ENCODE data around the gene TEX22.

TEX22 gene

DNA sequence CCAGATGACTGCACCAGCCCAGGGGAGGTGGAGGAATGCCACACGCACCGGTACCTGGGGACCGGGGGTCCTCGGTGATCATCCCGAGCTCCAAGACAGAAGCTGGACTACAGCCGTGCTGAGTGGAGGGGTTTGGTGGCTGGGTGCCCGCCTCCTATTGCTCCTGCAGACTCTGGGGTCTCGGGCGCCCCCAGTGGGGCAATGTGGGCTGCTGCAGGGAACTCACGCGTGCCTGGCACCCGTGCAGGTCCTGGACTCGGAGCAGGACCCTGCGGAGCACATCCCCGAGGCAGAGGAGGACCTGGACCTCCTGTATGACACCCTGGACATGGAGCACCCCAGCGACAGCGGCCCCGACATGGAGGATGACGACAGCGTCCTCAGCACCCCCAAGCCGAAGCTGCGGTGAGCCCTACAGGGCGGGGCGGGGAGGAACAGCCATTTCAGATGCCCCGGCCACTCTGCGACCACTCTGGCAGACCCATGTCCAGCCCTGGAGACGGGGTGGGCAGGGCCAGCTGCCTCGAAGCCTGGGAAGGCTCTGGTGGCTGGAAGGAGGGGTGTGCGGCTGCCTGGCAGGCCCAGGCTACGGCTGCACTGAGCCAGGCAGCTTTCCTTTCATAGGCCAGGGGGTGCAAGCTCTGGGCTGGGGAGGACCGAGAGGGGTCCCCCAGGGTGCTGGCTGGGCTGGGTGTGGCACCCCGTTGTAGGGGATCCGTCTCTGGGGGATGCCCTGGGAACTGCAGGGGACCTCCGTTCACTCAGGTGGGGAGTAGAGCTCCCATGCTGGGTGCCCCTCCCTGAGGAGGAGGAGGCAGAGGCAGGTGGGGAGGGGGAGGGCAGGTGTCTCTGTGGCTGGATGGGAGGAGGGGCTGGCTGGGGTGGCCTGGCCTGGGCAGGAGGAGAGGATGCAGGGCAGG, 21.6 kb upstream of the TEX22 start:
- POLR2A ChIA-PET = no interaction called here
- CTCF ChIA-PET = interaction anchor here (0.8 kb wide), 1 partner anchor 109 kb away, joined by 3 read pairs; no protein-coding TSS in a partner anchor
- DNase-seq (ENCODE audit: extremely low spot score) = no peak
- TF ChIP-seq ELF4 (IDR thresholded peaks at IDR 0.05) (no peak), NFRKB (IDR thresholded peaks at IDR 0.05) (no peak), CTBP1 (IDR thresholded peaks at IDR 0.05; ENCODE audit: borderline replicate concordance) (no peak)

DNA sequence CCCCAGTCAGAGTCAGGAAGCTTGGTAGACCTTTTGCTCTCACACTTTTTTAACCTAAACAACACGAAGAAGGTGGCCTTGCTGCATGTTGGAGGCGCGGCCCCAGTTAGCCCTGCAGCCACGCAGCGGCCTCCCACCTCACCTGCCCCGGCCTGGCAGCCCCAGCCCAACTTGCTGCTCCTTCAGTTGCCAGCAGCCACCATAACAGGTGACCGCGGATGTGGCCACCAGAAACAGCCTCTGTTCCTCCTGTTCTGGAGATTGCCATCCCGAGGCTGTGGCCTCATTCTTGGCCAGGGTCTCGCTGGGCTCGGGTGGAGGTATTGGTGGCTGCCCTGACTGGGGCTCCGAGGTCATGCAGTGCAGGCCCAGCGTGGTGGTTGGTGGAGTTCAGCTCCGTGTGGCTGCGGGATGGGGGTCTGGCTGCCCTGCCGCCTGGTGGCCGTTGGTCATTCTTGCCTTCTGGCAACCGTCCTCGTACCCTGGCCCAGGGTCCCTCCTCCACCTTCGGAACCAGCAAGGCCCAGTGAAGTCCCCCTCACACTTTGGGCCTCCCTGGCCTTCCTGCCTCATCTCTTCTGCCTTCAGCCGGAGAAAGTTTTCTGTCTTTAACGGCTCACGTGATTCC, 20.7 kb upstream of the TEX22 start:
- CTCF ChIA-PET = no interaction called here
- no peak for DNase-seq (ENCODE audit: extremely low spot score)
- TF ChIP-seq, protein P1, sequence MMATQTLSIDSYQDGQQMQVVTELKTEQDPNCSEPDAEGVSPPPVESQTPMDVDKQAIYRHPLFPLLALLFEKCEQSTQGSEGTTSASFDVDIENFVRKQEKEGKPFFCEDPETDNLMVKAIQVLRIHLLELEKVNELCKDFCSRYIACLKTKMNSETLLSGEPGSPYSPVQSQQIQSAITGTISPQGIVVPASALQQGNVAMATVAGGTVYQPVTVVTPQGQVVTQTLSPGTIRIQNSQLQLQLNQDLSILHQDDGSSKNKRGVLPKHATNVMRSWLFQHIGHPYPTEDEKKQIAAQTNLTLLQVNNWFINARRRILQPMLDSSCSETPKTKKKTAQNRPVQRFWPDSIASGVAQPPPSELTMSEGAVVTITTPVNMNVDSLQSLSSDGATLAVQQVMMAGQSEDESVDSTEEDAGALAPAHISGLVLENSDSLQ (IDR thresholded peaks at IDR 0.05) = no peak
- TF ChIP-seq L3MBTL2 (conservative IDR thresholded peaks at IDR 0.05) (no peak), CTBP1 (IDR thresholded peaks at IDR 0.05; ENCODE audit: borderline replicate concordance) (no peak), FOXA1 (IDR thresholded peaks at IDR 0.05) (no peak), LEF1 (IDR thresholded peaks at IDR 0.05; ENCODE audit: borderline replicate concordance) (no peak), HDGF (IDR thresholded peaks at IDR 0.05; ENCODE audit: borderline replicate concordance) (no peak), ZNF384 (IDR thresholded peaks at IDR 0.05) (no peak), BHLHE40 (IDR thresholded peaks at IDR 0.05; ENCODE audit: borderline replicate concordance) (no peak), TARDBP (IDR thresholded peaks at IDR 0.05) (no peak), ELF4 (IDR thresholded peaks at IDR 0.05) (no peak), NFRKB (IDR thresholded peaks at IDR 0.05) (no peak), FOXM1 (IDR thresholded peaks at IDR 0.05; ENCODE audit: borderline replicate concordance) (no peak), SUZ12 (IDR thresholded peaks at IDR 0.05) (no peak), SP1 (IDR thresholded peaks at IDR 0.05) (no peak), ARNT (IDR thresholded peaks at IDR 0.05) (no peak), FOXK2 (IDR thresholded peaks at IDR 0.05) (no peak)
- POLR2A ChIA-PET = no interaction called here

DNA sequence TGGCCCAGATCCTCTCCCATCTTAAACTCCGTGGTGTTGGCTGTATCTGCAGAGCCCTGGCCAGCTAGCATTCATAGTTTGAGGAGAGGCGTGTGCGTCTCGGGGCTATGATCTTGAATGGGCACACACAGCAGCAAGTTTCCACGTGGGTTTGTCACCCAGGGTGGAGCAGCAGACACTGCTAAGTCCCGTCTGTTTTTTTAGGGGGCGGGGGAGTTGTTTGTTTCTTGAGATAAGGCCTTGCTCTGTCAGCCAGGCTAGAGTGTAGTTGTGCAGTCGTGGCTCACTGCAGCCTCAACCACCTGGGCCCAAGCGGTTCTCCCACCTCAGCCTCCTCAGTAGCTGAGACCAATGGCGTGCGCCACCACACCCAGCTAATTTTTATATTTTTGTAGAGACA, 20.1 kb upstream of the TEX22 start:
- no peak for DNase-seq (ENCODE audit: extremely low spot score)
- POLR2A ChIA-PET = no interaction called here
- CTCF ChIA-PET = no interaction called here
- TF ChIP-seq BHLHE40 (IDR thresholded peaks at IDR 0.05; ENCODE audit: borderline replicate concordance) (no peak), SP1 (IDR thresholded peaks at IDR 0.05) (no peak), FOXM1 (IDR thresholded peaks at IDR 0.05; ENCODE audit: borderline replicate concordance) (no peak), ARNT (IDR thresholded peaks at IDR 0.05) (no peak), TARDBP (IDR thresholded peaks at IDR 0.05) (no peak), FOXA1 (IDR thresholded peaks at IDR 0.05) (no peak), LEF1 (IDR thresholded peaks at IDR 0.05; ENCODE audit: borderline replicate concordance) (no peak), SUZ12 (IDR thresholded peaks at IDR 0.05) (no peak), ELF4 (IDR thresholded peaks at IDR 0.05) (no peak), L3MBTL2 (conservative IDR thresholded peaks at IDR 0.05) (no peak), FOXK2 (IDR thresholded peaks at IDR 0.05) (no peak)
- TF ChIP-seq, protein P1 (IDR thresholded peaks at IDR 0.05) = no peak

DNA sequence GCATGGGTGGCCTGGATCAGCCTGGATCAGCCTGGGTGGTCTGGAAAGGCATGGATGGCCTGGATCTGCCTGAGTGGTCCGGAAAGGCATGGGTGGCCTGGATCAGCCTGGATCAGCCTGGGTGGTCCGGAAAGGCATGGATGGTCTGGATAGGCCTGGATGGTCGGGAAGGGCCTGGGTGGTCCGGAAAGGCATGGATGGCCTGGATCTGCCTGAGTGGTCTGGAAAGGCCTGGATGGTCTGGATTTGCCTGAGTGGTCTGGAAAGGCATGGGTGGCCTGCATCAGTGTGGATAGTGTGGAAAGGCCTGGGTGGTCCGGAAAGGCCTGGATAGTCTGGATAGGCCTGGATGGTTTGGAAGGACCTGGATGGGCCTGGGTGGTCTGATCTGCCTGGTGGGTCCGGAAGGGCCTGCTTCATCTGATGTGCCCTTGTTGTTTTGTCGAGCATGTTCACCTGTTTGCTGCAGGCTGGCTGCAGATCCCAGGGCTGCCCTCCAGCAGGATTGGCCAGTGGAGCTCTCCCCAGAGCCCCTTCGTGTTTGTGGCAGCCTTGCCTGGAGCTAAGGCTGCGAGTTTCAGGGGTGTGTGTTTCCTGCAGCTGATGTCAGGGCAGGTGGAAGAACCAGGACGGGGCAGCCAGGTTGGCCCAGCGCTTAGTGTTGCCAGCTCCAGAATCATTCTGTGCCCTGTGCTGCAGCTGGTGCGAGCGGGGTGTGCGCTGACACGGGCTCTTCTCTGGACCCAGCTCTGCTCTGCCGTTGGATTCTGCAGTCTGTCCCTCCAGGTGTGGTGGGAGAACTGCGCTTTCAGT, 19.3 kb upstream of the TEX22 start:
- ChIA-PET POLR2A (no interaction called here), CTCF (interaction anchor here (1.1 kb wide), 1 partner anchor 16 kb away, joined by 4 read pairs; no protein-coding TSS in a partner anchor)
- no peak for DNase-seq (ENCODE audit: extremely low spot score)
- no peak for TF ChIP-seq TARDBP (IDR thresholded peaks at IDR 0.05)
- TF ChIP-seq LEF1 (IDR thresholded peaks at IDR 0.05; ENCODE audit: borderline replicate concordance) = no peak
- no peak for TF ChIP-seq FOXK2 (IDR thresholded peaks at IDR 0.05)
- no peak for TF ChIP-seq ELF4 (IDR thresholded peaks at IDR 0.05)
- TF ChIP-seq SUZ12 (IDR thresholded peaks at IDR 0.05) = no peak
- TF ChIP-seq BHLHE40 (IDR thresholded peaks at IDR 0.05; ENCODE audit: borderline replicate concordance) = no peak
- no peak for TF ChIP-seq HDGF (IDR thresholded peaks at IDR 0.05; ENCODE audit: borderline replicate concordance)
- no peak for TF ChIP-seq SP1 (IDR thresholded peaks at IDR 0.05)
- no peak for TF ChIP-seq CTBP1 (IDR thresholded peaks at IDR 0.05; ENCODE audit: borderline replicate concordance)
- TF ChIP-seq ARNT (IDR thresholded peaks at IDR 0.05) = no peak
- TF ChIP-seq, protein P1 (IDR thresholded peaks at IDR 0.05) = no peak
- TF ChIP-seq L3MBTL2 (conservative IDR thresholded peaks at IDR 0.05) = no peak
- TF ChIP-seq ZNF384 (IDR thresholded peaks at IDR 0.05) = no peak
- TF ChIP-seq FOXA1 (IDR thresholded peaks at IDR 0.05) = no peak
- no peak for TF ChIP-seq NFRKB (IDR thresholded peaks at IDR 0.05)

DNA sequence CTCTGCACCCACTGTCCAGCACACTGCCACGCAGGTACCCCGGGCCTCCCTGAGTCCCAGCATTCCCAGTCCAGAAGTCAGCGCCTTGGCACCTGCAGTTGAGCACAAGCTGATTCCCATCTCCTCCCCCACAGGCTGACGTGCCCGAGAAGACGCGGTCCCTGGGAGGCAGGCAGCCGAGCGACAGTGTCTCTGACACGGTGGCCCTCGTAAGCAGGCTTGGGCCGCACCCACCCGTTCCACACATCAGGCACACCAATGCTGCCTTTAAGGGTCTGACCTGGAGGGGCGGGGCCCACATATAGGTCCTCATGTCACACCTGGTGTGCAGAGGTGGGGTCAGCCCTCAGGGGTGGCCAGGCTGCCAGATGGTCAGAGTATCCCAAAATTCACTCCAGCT, 18.4 kb upstream of the TEX22 start:
- ChIA-PET POLR2A (no interaction called here), CTCF (interaction anchor here (1.1 kb wide), 1 partner anchor 17 kb away, joined by 4 read pairs; no protein-coding TSS in a partner anchor)
- no peak for DNase-seq (ENCODE audit: extremely low spot score)
- no peak for TF ChIP-seq FOXM1 (IDR thresholded peaks at IDR 0.05; ENCODE audit: borderline replicate concordance)
- TF ChIP-seq ELF4 (IDR thresholded peaks at IDR 0.05) = no peak
- TF ChIP-seq, protein P1 (IDR thresholded peaks at IDR 0.05) = no peak
- no peak for TF ChIP-seq SP1 (IDR thresholded peaks at IDR 0.05)
- TF ChIP-seq LEF1 (IDR thresholded peaks at IDR 0.05; ENCODE audit: borderline replicate concordance) = no peak
- no peak for TF ChIP-seq ARNT (IDR thresholded peaks at IDR 0.05)
- no peak for TF ChIP-seq L3MBTL2 (conservative IDR thresholded peaks at IDR 0.05)
- no peak for TF ChIP-seq BHLHE40 (IDR thresholded peaks at IDR 0.05; ENCODE audit: borderline replicate concordance)
- no peak for TF ChIP-seq FOXK2 (IDR thresholded peaks at IDR 0.05)
- TF ChIP-seq HDGF (IDR thresholded peaks at IDR 0.05; ENCODE audit: borderline replicate concordance) = no peak
